ENCODE measurements around the gene PNMA6F. TPM values are rescaled to one million over a fixed set of nuclear protein-coding genes. Genes with fewer than 3 reads are reported as not detected.

PNMA6F gene
- total RNA-seq: not detected

DNA sequence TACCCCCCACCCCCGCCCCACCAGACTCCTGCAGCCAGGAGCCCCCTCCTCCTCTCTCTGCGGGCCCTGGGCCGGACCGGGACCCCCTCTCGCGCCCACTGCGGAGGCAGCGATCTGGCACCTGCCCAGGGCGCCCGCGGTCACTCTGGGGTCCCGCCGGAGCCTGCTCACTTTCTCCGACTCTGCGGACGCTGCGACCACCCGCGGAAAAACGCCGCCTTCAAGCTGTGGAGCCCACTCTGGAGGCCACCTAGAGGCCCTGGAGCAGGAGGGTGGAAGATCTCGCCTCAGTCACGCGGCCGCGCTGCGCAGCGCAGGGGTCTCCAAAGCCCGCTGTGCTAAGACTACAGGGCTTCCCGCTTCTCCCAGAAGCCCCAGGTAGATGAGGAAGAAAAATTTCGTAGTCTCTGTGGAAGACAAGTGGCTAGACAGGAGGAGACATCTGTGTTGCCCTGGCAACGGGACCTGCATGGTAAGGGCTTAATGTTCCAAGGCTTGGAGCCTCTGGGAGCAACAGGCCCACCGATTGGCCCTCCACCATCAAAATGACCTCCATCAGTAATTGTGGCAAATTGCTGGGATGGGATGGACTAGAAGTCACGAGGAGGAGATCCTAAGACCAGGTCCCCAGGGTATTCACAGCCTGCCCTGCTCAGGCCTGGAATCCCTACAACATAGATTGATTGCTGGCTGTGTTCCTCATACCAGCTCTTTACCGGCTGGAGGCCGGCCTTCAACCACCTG is at the start of gene PNMA6F:
PNMA6F (minus strand) TSS at position 387 of the 744 bp plus-strand sequence. CDS start 1,093 bp downstream, outside the sequence.
- DNase-seq: no peak
- Mint-ChIP-seq H3K4me1 (ENCODE audit: low read depth) (no peaks in the 10 kb centered on the region), H3K36me3 (ENCODE audit: insufficient read depth in 2 of 2) (no peaks in the 10 kb centered on the region), H3K27me3 (ENCODE audit: low read depth) (peaks cover 33% of the 10 kb centered on the region), H3K27ac (no peak within 1 kb of the TSS), H3K4me3 (no peak within 1 kb of the TSS), H3K9me3 (no peaks in the 10 kb centered on the region)
- no peak for ATAC-seq (replicated peaks in 1 of 2)

DNA sequence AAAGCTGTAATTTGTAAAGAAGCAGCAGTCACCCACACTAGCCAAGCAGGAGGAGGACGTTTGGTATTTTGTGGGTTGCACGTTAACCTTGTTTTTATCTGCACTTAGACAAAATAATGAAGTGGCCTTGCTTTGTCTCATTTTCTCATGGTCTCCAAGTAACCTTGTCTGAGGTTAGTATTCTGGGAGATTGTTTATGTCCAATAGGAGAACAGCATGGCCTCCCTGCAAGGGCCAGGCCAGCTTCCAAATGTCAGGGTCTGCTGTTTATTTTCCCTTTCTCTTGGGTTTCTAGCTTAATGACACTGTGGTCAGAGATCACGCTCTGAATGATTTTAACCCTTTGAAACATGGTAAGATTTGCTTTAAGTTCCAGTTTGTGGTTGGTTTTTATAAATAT is 49.7 kb upstream of the PNMA6F start:
- peaks cover 5% of the 10 kb centered on the region for H3K4me1 Mint-ChIP-seq (ENCODE audit: low read depth)
- no peaks in the 10 kb centered on the region for H3K36me3 Mint-ChIP-seq (ENCODE audit: insufficient read depth in 2 of 2)
- ATAC-seq (replicated peaks in 1 of 2) (no peak), DNase-seq (no peak)
- H3K4me3 Mint-ChIP-seq: peak overlapping the region in 1 of 2 donors; percentile 33
- H3K27ac Mint-ChIP-seq: peak overlapping the region; percentile 56
- peaks cover 19% of the 10 kb centered on the region for H3K27me3 Mint-ChIP-seq (ENCODE audit: low read depth)
- no peaks in the 10 kb centered on the region for H3K9me3 Mint-ChIP-seq

DNA sequence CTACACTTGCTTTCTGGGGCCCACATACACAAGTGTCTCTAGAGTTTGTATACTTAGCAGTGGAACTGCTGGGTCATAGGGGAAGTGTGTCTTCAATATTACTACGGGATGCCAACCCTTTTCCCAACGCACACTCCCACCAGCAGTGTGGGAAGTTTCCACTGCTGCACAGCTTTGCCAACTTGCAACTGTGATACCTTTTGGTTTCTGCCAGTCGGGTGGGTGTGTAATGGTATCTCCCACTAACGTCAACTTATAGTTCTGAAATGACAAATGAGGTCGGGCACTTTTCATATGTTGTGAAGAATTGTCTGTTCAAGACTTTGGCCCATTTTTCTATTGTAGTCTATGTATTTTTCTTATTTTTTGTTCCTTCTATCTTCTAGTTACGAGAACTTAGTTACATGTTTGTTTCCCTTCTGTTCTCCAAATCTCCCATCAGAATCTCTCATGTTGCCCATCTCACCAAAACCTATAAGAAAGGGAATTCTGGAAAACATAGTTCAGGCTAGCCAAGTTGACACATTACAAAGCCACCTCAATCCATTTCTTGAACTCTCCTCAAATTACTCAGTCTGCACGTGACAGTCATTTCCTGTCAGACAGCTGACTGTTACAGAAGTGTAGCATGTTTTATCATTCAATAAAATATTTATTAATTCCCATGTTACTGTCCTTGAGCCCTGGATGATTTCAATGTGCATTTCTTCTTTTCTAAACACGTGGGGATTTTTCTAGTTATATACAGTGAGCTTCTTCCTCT is 48.9 kb upstream of the PNMA6F start:
- peak in 1 of 2 donors; percentile 11 for DNase-seq
- peak; percentile 56 to 74 for ATAC-seq (replicated peaks in 1 of 2)
- Mint-ChIP-seq H3K36me3 (ENCODE audit: insufficient read depth in 2 of 2) (no peaks in the 10 kb centered on the region), H3K9me3 (no peaks in the 10 kb centered on the region), H3K27ac (peak overlapping the region; percentile 56), H3K4me1 (ENCODE audit: low read depth) (peaks cover 12% of the 10 kb centered on the region), H3K4me3 (peak overlapping the region in 1 of 2 donors; percentile 33), H3K27me3 (ENCODE audit: low read depth) (peaks cover 14% of the 10 kb centered on the region)

DNA sequence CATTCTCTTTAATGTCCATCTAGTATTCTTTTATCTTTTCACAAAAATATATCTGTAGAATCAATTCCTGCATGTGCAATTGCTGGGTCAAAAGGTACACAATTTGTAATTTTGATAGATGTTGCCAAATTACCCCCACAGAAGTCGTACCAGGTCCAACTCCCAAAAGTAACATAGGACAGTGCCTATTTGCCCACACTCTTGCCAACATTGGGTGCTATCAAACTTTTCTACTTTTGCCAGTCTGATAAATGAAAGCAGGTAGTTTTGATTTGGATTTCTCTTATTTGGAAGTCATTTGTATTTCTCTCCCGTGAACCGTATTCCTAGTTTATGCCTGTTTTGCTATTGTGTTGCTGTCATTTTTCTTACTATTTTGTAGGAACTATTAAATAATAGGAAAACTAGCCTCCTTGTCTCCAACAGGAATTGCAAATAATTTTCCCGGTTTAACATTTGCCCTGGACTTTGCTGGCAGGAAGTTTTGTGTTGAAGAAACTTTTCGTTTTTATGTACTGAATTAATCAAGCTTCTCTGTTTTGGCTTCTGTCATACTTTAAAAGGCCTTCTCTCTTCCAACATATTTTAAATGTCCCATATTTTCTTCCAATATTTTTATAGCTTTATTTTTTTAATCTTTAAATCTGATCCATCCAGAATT is 45.4 kb upstream of the PNMA6F start:
- Mint-ChIP-seq H3K4me3 (no peak overlapping the region), H3K36me3 (ENCODE audit: insufficient read depth in 2 of 2) (no peaks in the 10 kb centered on the region), H3K27ac (no peak overlapping the region), H3K9me3 (no peaks in the 10 kb centered on the region), H3K27me3 (ENCODE audit: low read depth) (peaks cover 10% of the 10 kb centered on the region), H3K4me1 (ENCODE audit: low read depth) (peaks cover 13% of the 10 kb centered on the region)
- ATAC-seq (replicated peaks in 1 of 2) (no peak), DNase-seq (no peak)

DNA sequence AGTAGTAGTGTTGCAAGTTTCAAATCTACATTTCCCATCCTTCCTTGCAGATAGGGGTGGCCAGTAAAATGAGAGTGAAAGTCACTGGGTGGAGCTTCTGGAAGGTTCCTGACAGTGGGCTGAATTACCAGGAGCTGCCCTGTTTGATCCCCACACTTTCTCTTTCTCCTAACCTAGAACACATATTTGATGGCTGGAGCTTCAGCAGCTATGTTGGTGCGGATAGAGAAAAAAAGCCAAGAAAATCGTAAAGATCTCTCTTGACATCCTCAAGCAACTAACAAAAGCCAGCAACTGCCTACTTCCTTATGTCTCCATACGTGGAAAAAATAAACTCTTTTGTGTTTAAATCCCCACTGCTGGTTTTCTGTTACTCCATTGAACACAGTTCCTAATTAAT is 44.6 kb upstream of the PNMA6F start:
- Mint-ChIP-seq H3K4me1 (ENCODE audit: low read depth) (peaks cover 13% of the 10 kb centered on the region), H3K27ac (no peak overlapping the region), H3K36me3 (ENCODE audit: insufficient read depth in 2 of 2) (no peaks in the 10 kb centered on the region), H3K27me3 (ENCODE audit: low read depth) (peaks cover 10% of the 10 kb centered on the region), H3K9me3 (no peaks in the 10 kb centered on the region), H3K4me3 (peak overlapping the region in 1 of 2 donors; percentile 18)
- DNase-seq: no peak
- ATAC-seq (replicated peaks in 1 of 2): no peak

DNA sequence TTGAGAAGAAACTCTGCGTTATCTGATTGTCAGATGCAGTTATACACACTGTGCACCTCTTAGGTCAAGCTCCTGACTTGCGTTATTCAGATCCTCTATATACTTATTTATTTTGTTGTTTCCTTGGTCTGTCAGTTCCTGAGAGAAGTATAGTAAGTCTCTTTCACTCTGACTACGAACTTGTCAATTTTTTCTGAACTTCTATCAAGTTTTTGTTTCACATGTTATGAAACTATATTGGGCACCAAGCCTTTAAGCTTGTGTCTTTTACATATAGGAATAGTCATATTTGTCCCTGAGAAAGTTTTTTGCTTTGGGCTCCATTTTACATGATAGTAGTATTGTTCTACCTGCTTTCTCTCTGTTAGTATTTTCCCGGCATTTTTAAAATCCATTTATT is 44.1 kb upstream of the PNMA6F start:
- Mint-ChIP-seq H3K27ac (no peak overlapping the region), H3K27me3 (ENCODE audit: low read depth) (peaks cover 10% of the 10 kb centered on the region), H3K9me3 (no peaks in the 10 kb centered on the region), H3K4me3 (peak overlapping the region in 1 of 2 donors; percentile 18), H3K4me1 (ENCODE audit: low read depth) (peaks cover 10% of the 10 kb centered on the region), H3K36me3 (ENCODE audit: insufficient read depth in 2 of 2) (no peaks in the 10 kb centered on the region)
- DNase-seq: no peak
- ATAC-seq (replicated peaks in 1 of 2): peak; percentile 37 to 65

DNA sequence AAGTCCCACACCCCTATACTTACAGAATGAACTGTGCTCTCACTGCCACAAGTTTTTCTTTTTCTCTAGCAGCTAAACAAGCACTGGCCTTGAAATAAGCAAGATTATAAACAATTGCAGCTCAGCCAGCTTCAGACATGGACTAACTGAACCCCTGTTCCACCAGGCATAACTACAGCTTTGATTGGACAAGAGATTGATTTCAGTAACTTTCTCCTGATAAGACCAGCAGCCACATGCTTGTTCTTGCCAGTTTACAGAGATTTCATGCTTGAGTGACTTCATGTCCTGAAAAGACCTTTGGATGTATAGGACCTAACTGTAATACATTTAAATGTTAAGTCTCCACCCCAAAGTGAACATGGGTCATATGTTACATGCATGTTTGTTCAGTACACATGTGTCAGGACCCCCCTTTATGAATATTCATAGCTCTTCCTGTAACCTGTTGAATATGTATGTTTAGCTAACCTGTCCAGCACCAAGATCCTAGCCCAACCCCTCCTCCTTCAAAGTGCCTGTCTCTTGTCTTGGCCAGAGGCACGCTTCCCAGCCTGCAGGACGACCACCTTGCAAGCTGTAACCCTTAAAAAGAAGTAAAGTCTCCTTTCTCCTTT is 40.3 kb upstream of the PNMA6F start:
- peaks cover 8% of the 10 kb centered on the region for H3K4me1 Mint-ChIP-seq (ENCODE audit: low read depth)
- H3K4me3 Mint-ChIP-seq: no peak overlapping the region
- ATAC-seq (replicated peaks in 1 of 2) (no peak), DNase-seq (no peak)
- H3K9me3 Mint-ChIP-seq: peaks cover 3 to 4% of the 10 kb centered on the region in 2 donors
- no peak overlapping the region for H3K27ac Mint-ChIP-seq
- H3K36me3 Mint-ChIP-seq (ENCODE audit: insufficient read depth in 2 of 2): peaks cover 0 to 9% of the 10 kb centered on the region in 2 donors
- no peaks in the 10 kb centered on the region for H3K27me3 Mint-ChIP-seq (ENCODE audit: low read depth)

DNA sequence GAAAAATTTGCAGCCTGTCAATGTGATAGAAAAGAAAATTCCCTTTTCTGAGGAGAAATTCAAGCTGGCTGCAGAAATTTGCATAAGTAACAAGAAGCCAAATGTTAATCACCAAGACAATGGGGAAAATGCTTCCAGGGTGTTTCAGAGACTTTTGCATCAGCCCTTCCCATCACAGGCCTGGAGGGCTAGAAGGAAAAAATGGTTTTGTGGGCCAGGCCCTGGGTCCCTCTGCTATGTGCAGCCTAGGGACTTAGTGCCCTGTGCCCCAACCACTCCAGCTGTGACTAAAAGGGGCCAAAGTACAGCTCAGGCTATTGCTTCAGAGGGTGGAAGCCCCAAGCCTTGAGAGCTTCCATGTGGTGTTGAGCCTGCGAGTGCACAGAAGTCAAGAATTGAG is 36.3 kb upstream of the PNMA6F start:
- no peaks in the 10 kb centered on the region for H3K27me3 Mint-ChIP-seq (ENCODE audit: low read depth)
- H3K4me1 Mint-ChIP-seq (ENCODE audit: low read depth): no peaks in the 10 kb centered on the region
- DNase-seq (no peak), ATAC-seq (replicated peaks in 1 of 2) (no peak)
- H3K9me3 Mint-ChIP-seq: peaks cover 4% of the 10 kb centered on the region in 2 donors
- peaks cover 0 to 9% of the 10 kb centered on the region in 2 donors for H3K36me3 Mint-ChIP-seq (ENCODE audit: insufficient read depth in 2 of 2)
- H3K4me3 Mint-ChIP-seq: no peak overlapping the region
- H3K27ac Mint-ChIP-seq: no peak overlapping the region

DNA sequence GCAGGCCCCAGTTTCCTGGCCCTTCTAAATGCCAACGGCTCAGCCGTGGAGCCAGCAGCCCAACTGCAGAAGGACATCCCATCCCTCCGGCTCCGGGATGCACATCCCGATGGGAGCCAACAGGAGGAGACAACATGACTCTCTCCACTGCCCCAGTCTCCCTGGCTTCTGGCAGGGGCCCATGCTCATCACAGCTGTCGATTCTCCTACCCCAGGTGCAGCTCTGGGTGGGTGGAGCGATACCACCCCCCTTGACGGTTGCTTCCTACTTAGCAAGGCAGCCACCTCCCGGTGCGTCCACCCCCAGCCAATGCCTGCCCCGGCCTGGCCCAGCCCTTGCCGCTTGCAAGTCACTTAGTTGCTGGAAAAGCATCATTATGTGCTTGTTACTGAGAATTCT is 31.8 kb upstream of the PNMA6F start:
- DNase-seq: no peak
- H3K27me3 Mint-ChIP-seq (ENCODE audit: low read depth): no peaks in the 10 kb centered on the region
- peaks cover 2 to 4% of the 10 kb centered on the region in 2 donors for H3K9me3 Mint-ChIP-seq
- H3K4me3 Mint-ChIP-seq: no peak overlapping the region
- H3K27ac Mint-ChIP-seq: no peak overlapping the region
- H3K36me3 Mint-ChIP-seq (ENCODE audit: insufficient read depth in 2 of 2): peaks cover 3 to 16% of the 10 kb centered on the region in 2 donors
- no peak for ATAC-seq (replicated peaks in 1 of 2)
- peaks cover 5% of the 10 kb centered on the region for H3K4me1 Mint-ChIP-seq (ENCODE audit: low read depth)

DNA sequence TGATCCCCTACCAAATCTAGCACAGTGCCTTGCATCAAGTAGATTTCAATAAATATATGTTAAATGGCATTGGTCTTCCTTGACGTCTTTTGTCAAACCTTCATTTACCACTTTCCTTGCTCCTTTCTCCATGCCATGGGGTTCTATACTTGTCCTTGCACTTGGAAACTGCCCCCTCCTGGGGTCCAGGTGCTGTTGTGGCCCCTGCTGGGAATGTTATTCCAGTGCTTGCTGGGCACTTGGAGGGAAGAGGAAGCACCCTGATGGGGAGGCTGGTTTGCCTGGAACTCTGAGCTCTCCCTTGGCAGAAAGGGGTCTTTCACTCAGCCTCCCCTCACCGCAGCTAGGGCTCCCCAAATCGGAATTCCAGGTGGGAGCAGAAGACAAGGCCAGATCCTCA is 31.3 kb upstream of the PNMA6F start:
- no peak for DNase-seq
- H3K27ac Mint-ChIP-seq: no peak overlapping the region
- no peak for ATAC-seq (replicated peaks in 1 of 2)
- H3K4me1 Mint-ChIP-seq (ENCODE audit: low read depth): peaks cover 5% of the 10 kb centered on the region
- H3K27me3 Mint-ChIP-seq (ENCODE audit: low read depth): no peaks in the 10 kb centered on the region
- peaks cover 4 to 16% of the 10 kb centered on the region in 2 donors for H3K36me3 Mint-ChIP-seq (ENCODE audit: insufficient read depth in 2 of 2)
- peaks cover 2 to 4% of the 10 kb centered on the region in 2 donors for H3K9me3 Mint-ChIP-seq
- H3K4me3 Mint-ChIP-seq: no peak overlapping the region

DNA sequence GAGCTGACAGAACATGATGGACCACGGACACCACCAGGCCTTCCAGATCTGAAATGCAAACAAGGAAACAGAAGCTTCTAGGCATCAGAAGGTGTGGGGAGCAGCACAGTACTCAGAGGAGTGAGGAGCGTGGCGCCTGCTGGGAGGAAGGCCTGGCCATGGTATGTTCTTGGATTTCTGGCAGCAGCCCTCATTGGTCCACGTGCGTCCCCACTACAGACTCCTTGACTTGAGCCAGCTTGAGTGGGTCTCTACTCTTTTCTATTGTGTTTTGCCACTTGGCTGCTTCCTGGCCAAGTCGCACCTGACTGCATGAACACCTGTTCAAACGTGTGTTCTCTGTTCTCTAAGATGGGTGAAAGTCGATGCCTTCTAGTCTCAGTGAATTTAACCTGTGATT is 30.4 kb upstream of the PNMA6F start:
- no peaks in the 10 kb centered on the region for H3K27me3 Mint-ChIP-seq (ENCODE audit: low read depth)
- DNase-seq (no peak), ATAC-seq (replicated peaks in 1 of 2) (no peak)
- H3K36me3 Mint-ChIP-seq (ENCODE audit: insufficient read depth in 2 of 2): peaks cover 4 to 10% of the 10 kb centered on the region in 2 donors
- H3K27ac Mint-ChIP-seq: no peak overlapping the region
- H3K9me3 Mint-ChIP-seq: peaks cover 0 to 1% of the 10 kb centered on the region in 2 donors
- no peak overlapping the region for H3K4me3 Mint-ChIP-seq
- H3K4me1 Mint-ChIP-seq (ENCODE audit: low read depth): peaks cover 5% of the 10 kb centered on the region

DNA sequence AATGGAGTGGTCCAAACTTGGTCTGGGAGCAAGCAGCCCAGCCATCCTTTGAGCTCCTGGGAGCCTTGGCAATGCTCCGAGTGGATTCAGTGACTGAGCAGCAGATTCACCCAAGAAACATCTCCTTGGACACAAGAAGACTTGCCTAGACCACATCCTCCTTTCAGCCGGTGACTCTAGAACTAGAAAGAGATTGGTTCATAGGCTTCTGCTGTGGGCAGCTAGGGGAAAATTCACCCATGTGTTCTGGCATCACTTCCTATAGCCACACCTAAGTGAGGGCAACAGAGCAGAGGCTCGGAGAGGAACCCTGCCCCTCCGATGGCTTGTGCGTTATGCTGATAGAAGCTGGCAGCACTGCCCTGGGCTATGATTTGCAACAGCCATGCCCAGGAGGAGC is 28.4 kb upstream of the PNMA6F start:
- ATAC-seq (replicated peaks in 1 of 2): no peak
- H3K27me3 Mint-ChIP-seq (ENCODE audit: low read depth): no peaks in the 10 kb centered on the region
- no peak overlapping the region for H3K4me3 Mint-ChIP-seq
- H3K9me3 Mint-ChIP-seq: no peaks in the 10 kb centered on the region
- peaks cover 8 to 10% of the 10 kb centered on the region in 2 donors for H3K36me3 Mint-ChIP-seq (ENCODE audit: insufficient read depth in 2 of 2)
- no peak for DNase-seq
- H3K4me1 Mint-ChIP-seq (ENCODE audit: low read depth): peaks cover 5% of the 10 kb centered on the region
- no peak overlapping the region for H3K27ac Mint-ChIP-seq

DNA sequence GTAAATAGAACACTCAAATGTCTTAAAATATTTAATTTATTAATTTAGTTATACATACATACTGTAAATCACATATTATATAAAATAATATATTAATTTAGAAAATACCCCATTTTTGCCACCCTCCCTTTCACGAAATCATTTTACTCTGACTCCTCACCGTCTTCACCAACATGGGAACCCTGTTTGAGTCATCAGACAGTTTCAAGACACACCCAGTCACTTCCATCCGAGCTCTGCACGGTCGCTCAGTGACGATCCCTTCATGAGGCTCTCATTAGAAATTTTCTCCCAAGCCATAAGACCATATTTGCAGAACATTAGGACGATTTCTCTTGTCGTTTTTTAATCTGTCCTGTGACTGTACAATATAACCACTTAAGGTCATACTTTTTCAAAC is 26.9 kb upstream of the PNMA6F start:
- Mint-ChIP-seq H3K4me3 (no peak overlapping the region), H3K27me3 (ENCODE audit: low read depth) (no peaks in the 10 kb centered on the region), H3K36me3 (ENCODE audit: insufficient read depth in 2 of 2) (peaks cover 9 to 12% of the 10 kb centered on the region in 2 donors), H3K27ac (no peak overlapping the region), H3K4me1 (ENCODE audit: low read depth) (peaks cover 13% of the 10 kb centered on the region), H3K9me3 (no peaks in the 10 kb centered on the region)
- no peak for ATAC-seq (replicated peaks in 1 of 2)
- DNase-seq: no peak

Data from activated T-cell treated with anti-CD3 and anti-CD28 coated beads, Interleukin-2, amount 50 U/mL, for 72 hours (primary cell).